HG03066 (cell line): Measurements from ENCODE around the gene FCRL6.

Source experiments
- ATAC-seq: cut with Tn5 transposase; IDR thresholded peaks from one replicate; pipeline ENCODE4 v1.9.1; 2021; ENCODE audit warnings: low read depth; ENCODE audit not compliant: unreplicated experiment

FCRL6 gene

DNA sequence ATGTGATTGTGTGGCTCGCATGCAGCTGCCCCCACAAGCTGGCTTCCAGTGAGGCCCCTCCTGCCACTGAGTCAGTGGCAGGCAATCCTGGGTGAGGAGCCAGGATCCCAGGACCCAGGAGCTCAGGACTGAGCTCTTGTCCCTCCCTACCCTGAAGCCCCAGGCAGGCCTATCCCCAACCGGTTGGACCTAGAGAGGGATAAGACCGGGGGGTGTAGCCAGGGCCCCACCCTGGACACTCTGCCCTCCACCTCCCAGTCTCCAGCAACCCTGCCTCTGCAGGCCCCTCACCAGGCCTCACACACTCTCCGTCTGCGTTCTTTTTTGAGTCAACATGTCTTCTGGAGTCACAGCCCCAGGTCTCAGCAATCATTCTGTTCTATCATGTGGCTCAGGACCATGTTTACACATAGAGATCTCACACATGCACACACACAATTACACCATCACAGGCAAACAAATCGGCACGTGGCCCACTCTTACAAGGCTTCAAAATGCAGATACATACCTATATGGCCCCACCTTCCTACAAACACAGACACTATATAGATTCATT lies 57.7 kb downstream of the FCRL6 start:
- no peak for ATAC-seq

DNA sequence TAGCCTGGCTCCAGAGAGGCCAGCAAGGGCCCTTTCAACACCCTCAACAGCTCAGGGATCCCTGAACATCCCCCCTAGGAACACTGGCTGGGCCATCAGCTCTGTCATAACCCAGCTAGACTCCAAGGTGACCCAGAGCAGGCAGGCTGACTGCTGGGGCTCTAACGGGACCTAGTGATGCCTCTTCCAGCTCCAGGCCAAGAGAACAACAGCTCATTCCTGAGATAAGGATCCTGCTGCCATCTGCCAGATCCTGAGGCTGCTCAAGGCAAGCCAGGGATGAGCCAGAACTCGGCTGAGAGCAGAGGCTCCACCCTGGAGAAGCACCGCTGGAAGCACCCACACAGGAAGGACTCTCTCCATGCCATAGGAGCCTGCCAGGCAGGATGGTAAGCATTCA lies 58.3 kb downstream of the FCRL6 start:
- no peak for ATAC-seq

DNA sequence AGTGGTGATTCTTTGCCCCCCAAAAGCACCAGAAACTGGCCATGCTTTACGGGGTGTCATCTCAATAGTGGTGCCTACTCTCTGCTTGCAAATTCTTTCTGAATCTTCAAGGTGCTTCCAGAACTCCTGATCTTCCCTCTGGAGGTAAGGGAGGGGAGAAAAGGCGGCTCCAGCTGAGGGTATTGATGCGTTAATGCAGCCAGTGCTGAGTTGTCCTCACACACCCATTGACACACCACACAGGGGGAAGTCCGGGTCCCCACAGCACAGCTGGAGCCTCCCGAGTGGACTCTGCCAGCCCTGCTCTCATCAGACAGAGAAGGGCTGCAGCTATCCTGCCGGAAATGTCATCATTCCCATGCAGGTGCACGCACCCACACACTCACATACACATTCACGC lies 59.1 kb downstream of the FCRL6 start:
- ATAC-seq = no peak

DNA sequence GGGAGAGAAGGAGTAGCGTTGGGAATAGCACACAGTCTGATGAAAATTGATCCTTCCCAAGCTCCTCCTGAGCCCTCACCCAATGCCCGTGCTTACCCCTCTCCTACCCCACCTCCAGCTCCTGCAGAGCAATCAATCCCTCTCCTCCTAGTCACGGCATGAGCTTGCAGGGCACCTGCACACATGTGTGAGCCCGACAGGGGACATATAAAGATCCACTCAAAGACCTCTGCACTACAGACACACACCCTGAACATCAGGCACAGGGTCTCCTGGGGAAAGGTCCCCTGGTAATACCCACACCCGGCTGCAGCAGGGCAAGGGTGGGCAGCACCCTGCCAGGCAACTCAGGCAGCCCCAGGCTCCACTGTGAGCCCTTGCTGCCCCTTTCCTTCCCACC lies 59.9 kb downstream of the FCRL6 start:
- ATAC-seq = no peak

DNA sequence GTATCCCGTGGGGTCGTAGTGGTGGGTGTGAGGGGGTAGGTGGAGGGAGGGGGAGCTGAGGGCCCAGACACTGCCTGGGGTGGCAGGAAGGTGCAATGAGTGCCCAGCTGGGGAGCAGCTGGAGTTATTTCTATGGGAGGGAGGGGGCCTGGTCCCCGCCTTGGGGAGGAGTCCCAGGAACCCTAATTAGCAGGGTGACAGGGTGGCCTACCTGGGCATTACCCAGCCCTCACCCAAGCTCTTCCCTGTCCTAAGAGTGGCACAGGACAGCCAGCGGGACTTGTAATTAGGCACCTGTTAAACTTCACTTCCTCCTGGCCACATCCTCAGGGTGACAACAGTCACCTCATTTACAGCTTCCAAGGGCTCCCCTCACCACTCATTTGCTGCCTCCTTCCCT lies 60.4 kb downstream of the FCRL6 start, which contains the start of gene VSIG8:
Gene VSIG8, minus strand, starts transcription at position 101 of the 400 bp plus-strand sequence. CDS start 136 bp downstream, outside the sequence.
- ATAC-seq = no peak

DNA sequence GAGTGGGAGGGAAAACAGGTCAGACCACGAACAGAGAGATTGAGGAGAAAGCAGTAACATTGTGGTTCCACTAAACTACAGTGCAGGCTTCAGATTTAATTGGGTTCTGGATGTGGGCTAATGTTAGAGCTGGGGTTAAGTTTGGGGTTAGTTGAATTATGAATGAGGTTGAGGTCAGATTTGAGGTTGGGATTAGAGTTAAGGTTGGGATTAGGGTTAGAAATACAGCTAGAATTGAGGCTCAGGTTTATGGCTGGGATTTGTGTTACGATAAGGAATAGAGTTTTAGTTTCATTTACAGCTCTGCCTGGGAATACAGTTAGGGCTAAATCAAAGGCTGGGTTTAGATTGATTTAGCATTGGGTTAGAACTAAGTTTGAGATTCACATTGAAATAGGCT lies 62.1 kb downstream of the FCRL6 start:
- ATAC-seq = no peak
